Fibroblast of skin of left quadriceps (primary cell): Measurements from ENCODE around the gene FOXR1.

Experiments used
- DNase-seq, 2 experiments: peaks; one replicate each; pipeline ENCODE4 v3.0.0-alpha.2; 2013; ENCODE audit warnings: low read depth in 2 of 2

The FOXR1 gene

DNA sequence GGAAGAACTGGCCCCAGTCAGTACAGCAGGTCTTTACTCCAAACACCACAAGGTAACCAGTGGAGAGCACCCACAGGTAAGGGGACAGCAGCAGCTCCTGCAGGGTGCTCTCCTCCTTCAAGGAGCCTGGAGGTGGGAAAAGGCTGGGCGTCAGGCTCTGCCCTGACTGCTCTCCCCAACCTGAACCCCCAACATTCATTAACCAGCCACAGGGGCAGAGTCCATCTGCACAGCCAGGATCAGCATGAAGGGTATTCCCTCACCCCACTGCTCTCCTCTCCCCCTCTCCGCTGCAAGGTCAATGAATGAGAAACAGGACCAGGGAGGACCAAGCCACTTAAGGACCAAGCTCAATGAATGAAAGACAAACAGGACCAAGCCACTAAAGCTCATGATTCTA, 55.4 kb downstream of the FOXR1 start:
- DNase-seq, result no peak

DNA sequence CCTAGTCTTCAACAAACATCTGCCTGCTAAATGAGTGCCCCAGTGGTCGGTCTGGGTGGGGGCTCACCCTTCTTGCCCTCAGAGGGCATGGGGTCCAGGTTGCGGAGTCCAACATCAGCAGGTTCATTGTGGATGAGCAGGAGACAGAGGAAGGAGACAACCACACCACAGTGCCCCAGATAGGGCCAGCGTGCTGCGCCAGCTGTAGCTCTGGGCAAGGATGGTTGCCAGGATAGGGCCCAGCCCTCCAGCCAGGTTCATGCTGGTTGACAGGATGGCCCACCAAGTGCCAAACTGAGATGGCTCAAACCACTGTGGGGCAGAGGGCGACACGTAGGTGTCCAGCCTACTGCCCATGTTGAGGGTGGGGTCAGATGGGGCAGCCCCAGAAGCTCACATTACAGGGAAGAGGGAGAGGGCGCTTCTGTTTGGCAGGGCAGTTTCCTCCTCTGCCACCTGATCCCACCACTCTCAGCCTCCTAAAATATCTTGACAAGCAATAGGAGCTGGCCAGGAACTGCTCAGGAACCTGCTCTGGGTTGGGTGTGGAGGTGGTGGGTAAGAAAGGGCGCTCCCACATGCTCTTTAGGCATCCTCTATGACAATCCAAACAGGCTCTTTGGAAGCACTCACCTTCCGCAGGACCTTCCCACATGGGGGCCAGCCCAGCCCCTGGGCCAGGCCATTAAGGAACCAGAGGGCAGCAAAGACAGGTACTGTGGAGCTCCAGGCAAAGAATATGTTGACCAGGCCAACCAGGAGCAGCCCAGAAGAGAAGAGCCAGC, 56.2 kb downstream of the FOXR1 start:
- no peak for DNase-seq

DNA sequence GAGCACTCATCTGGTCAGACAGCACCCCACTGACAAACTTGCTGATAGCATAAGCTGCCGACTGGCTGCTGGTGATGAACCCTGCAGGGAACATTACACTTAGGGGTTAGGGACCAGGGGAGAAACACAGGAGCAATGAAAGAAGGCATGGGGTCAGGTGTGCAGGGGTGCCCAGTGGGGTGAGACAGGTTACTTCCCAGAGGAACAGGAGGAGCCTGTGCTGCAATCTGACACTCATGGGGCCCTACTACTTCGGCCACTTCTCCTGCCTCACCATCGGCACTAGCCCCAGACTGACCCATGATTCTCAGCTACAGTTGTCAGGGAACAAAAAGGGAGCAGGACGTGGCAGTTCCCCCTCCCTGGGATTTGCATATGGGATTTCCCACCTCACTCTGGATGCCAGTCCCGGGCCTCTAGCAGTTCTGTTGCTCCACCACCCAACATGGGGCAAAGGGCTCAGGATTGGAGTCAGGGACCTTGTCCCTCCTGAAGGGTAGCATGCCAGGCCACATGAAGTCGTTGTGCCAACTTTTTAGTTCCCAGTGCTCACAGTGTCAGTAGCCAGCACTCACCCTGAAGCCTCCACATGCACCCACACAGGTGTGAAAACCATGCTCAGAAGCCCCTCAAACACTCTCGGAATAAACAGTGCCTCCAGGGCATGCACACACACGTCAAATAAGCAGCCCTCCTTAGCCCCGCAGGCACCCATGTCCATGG, 56.9 kb downstream of the FOXR1 start:
- DNase-seq, result no peak

DNA sequence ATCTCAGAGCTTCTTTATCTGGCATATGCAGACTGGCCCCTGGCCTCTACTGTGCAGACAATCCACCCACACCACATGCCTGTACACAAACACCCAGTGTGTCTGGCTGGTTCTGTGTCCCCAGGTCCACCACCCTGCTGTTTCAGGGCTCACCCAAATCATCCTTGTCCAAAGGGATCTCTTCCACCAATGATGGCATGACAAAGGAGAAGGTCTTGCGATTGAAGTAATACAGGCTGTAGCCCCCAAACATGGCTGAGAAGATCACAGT, 57.4 kb downstream of the FOXR1 start:
- no peak for DNase-seq

DNA sequence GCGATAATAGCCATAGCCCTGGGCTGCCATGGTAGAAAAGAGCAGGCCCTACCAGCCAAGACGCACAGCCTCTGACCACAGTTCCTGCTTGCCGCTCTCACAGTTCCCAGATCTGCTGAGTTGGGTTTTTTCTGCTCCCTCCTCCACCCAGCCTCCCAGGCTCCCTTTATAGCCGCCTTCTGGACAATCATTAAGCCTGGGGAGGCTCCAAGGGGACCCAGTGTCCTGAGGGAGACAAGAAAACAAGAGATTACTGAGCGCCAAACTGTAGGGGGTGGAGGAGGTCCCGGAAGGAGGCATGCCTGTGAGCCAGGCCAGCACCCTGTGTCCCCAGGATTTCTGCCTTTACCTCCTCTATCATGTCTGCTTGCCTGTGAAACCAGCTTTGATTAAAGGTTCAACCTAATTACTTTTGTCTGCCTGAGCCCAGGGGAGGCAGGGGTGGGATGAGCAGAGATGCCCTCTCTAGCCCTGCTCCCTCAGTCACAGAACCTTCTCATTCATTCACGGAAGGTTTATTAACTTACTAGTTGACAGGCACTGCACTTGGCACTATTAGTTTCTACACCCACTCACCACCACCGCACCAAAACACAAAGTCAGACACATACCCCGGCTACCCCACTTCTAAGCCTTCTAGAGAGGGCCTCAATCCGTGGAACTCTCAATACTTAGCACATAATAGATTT, 57.9 kb downstream of the FOXR1 start:
- no peak for DNase-seq

DNA sequence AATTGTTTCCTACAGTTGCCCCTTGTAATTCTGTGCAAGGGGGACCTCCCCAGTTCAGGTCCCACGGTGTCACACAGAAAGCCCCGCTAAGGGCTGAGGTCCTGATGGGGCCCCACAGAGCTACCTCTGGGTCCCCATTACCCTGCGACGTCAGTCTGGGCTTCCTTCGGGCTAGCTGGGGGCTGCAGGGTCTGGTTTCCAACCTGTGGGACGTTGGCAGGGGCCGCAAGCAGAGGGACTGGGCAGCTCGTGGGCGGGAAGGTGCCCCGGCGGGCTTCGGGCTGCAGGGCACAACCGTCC, 58.4 kb downstream of the FOXR1 start:
- DNase-seq, result no peak

DNA sequence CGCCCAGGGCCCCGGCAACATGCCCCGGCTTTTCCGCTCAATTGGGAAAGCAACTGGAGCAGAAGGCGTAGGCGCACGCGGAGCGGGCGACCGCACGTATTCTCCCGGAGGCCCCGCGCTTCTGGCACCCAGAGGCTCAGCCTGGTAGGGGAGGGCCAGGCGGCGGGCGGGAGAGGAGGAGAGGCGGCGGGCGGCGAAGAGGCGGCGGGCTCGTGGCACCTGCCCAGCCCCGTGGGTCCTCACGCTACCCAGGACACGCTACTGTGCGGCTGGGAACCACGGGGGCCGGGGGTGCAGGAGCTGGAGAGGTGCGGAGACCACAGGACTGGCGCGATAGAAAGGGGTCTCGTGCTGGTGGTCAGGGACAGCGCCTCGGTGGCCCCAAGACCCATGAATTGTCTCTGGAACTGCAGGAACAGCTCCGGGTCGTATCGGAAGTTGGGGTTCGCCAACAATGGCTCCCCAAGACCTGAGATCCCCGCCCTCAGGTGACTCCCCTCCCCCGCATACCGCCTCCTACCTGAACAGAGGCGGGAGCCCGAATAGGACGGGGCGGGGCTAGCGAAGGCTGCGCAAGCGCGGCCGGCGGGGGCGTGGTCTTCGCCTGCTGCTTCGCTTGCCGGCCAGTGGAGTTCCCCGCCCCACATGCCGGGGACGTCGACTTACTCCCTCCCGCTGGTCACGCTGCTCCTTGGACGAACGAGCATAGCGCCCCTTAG, 58.9 kb downstream of the FOXR1 start, which contains the start of gene SLC37A4:
TSS of gene SLC37A4 (minus strand) at position 549 of the 719 bp plus-strand sequence.
- DNase-seq, result peak; percentile 89 to 91
